Panc1 (cell line): ENCODE data around the gene MXD3.

Experiments
- SIN3A ChIP-seq: IDR thresholded peaks from 2 replicates; pipeline ENCODE4 v1.6.1; 2012; ENCODE audit warnings: low read depth, mild to moderate bottlenecking, low read length, moderate library complexity, borderline replicate concordance; ENCODE audit not compliant: insufficient read depth
- TCF7L2 ChIP-seq: IDR thresholded peaks from 2 replicates; pipeline ENCODE4 v1.6.1; 2011; ENCODE audit warnings: mild to moderate bottlenecking, low read depth, low read length, inconsistent platforms
- TF ChIP-seq, protein P1 (sequence below): fragments of 450-650 bp; IDR thresholded peaks from 2 replicates; pipeline ENCODE4 v1.5.1; 2017; ENCODE audit warnings: mild to moderate bottlenecking
- TF ChIP-seq, protein P2 (sequence below), 2 experiments: IDR thresholded peaks; 2 replicates each; pipeline ENCODE4 v1.6.1; 2011 to 2012; ENCODE audit warnings: low read depth in 2 of 2, control low read depth in 1 of 2, low read length in 1 of 2, mild to moderate bottlenecking in 1 of 2, moderate library complexity in 1 of 2; ENCODE audit not compliant: insufficient read depth in 1 of 2

- TF ChIP-seq, protein P1, sequence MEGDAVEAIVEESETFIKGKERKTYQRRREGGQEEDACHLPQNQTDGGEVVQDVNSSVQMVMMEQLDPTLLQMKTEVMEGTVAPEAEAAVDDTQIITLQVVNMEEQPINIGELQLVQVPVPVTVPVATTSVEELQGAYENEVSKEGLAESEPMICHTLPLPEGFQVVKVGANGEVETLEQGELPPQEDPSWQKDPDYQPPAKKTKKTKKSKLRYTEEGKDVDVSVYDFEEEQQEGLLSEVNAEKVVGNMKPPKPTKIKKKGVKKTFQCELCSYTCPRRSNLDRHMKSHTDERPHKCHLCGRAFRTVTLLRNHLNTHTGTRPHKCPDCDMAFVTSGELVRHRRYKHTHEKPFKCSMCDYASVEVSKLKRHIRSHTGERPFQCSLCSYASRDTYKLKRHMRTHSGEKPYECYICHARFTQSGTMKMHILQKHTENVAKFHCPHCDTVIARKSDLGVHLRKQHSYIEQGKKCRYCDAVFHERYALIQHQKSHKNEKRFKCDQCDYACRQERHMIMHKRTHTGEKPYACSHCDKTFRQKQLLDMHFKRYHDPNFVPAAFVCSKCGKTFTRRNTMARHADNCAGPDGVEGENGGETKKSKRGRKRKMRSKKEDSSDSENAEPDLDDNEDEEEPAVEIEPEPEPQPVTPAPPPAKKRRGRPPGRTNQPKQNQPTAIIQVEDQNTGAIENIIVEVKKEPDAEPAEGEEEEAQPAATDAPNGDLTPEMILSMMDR = no peak
- TF ChIP-seq SIN3A (no peak), TCF7L2 (no peak)
- TF ChIP-seq, protein P2, sequence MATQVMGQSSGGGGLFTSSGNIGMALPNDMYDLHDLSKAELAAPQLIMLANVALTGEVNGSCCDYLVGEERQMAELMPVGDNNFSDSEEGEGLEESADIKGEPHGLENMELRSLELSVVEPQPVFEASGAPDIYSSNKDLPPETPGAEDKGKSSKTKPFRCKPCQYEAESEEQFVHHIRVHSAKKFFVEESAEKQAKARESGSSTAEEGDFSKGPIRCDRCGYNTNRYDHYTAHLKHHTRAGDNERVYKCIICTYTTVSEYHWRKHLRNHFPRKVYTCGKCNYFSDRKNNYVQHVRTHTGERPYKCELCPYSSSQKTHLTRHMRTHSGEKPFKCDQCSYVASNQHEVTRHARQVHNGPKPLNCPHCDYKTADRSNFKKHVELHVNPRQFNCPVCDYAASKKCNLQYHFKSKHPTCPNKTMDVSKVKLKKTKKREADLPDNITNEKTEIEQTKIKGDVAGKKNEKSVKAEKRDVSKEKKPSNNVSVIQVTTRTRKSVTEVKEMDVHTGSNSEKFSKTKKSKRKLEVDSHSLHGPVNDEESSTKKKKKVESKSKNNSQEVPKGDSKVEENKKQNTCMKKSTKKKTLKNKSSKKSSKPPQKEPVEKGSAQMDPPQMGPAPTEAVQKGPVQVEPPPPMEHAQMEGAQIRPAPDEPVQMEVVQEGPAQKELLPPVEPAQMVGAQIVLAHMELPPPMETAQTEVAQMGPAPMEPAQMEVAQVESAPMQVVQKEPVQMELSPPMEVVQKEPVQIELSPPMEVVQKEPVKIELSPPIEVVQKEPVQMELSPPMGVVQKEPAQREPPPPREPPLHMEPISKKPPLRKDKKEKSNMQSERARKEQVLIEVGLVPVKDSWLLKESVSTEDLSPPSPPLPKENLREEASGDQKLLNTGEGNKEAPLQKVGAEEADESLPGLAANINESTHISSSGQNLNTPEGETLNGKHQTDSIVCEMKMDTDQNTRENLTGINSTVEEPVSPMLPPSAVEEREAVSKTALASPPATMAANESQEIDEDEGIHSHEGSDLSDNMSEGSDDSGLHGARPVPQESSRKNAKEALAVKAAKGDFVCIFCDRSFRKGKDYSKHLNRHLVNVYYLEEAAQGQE (IDR thresholded peaks at IDR 0.05; ENCODE audit: insufficient read depth in 1 of 2, low read depth in 2 of 2, low read length in 1 of 2) = no peak
Observed at GRCh38 chr5:177296581-177296980, 15.1 kb downstream of the MXD3 start.
